HG02798 (cell line): Measurements from ENCODE around the gene MPEG1.

Experiments
- ATAC-seq: cut with Tn5 transposase; IDR thresholded peaks from one replicate; pipeline ENCODE4 v1.9.1; 2021; ENCODE audit warnings: mild to moderate bottlenecking; ENCODE audit not compliant: unreplicated experiment, poor library complexity

MPEG1 gene

GRCh38 chr11:59173080-59173963 lies 39.4 kb downstream of the MPEG1 start:
- no peak for ATAC-seq

GRCh38 chr11:59172345-59173079 lies 40.2 kb downstream of the MPEG1 start:
- ATAC-seq: peak; percentile 24

- peak; percentile 81 for ATAC-seq
These were observed 41.0 kb downstream of the MPEG1 start, which contains the start of gene DTX4 for GRCh38 chr11:59171508-59172322. Gene DTX4 (plus strand): TSS chr11:59172132. CDS start chr11:59172596, 464 bp downstream.

GRCh38 chr11:59164028-59164427 lies 48.7 kb downstream of the MPEG1 start:
- ATAC-seq: no peak
